Erythroblast (primary cell): ENCODE measurements around the gene MKRN2.

Source experiments
- GATA1 ChIP-seq: IDR thresholded peaks from 2 replicates; pipeline ENCODE4 v1.6.1; 2011; ENCODE audit warnings: low read depth, mild to moderate bottlenecking, control low read depth, low read length, moderate library complexity
- POLR2A ChIP-seq: IDR thresholded peaks from 2 replicates; pipeline ENCODE4 v1.6.1; 2011; ENCODE audit warnings: mild to moderate bottlenecking, low read length

DNA sequence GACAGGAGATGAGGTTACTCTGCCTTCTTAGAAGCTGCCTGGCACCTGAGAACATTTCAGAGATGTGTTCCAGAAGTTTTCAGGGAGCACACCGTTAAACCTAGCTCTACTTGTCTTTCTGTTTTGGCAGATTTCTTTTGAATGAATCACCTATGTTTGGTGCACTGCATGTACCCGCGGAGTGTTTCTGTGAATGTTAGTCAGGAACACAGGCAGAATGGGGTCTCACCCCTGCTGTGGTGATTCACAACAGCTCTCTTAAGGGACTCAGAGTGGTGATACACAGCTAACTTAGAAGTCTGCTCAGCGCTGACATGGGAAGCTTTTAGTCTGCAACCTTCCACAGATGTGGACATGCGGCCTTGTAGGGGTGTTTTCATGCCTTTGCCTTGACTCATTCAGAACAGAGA is 48.6 kb upstream of the MKRN2 start:
- no peak for TF ChIP-seq POLR2A
- TF ChIP-seq GATA1 = no peak
